HG03342 (cell line): Measurements from ENCODE around the gene RPS6KA4.

Experiments used
- ATAC-seq: cut with Tn5 transposase; IDR thresholded peaks from one replicate; pipeline ENCODE4 v1.9.1; 2021; ENCODE audit warnings: mild to moderate bottlenecking, moderate library complexity; ENCODE audit not compliant: unreplicated experiment

Gene RPS6KA4

GRCh38 chr11:64384981-64385944, 26.3 kb downstream of the RPS6KA4 start:
- no peak for ATAC-seq

- ATAC-seq, result no peak
These were observed 27.2 kb downstream of the RPS6KA4 start for GRCh38 chr11:64385945-64386704.

GRCh38 chr11:64387916-64388315, 29.0 kb downstream of the RPS6KA4 start:
- ATAC-seq, result no peak

GRCh38 chr11:64388894-64389293, 29.9 kb downstream of the RPS6KA4 start:
- ATAC-seq, result no peak

GRCh38 chr11:64389851-64390250, 30.9 kb downstream of the RPS6KA4 start:
- ATAC-seq, result no peak

GRCh38 chr11:64390558-64390957, 31.6 kb downstream of the RPS6KA4 start:
- ATAC-seq, result no peak

GRCh38 chr11:64391839-64392238, 32.9 kb downstream of the RPS6KA4 start:
- ATAC-seq, result no peak

- no peak for ATAC-seq
These were observed 36.6 kb downstream of the RPS6KA4 start for GRCh38 chr11:64395545-64396078.

- ATAC-seq, result no peak
These were observed 37.2 kb downstream of the RPS6KA4 start for GRCh38 chr11:64396079-64396591.

- no peak for ATAC-seq
These were observed 41.1 kb downstream of the RPS6KA4 start for GRCh38 chr11:64400102-64400501.

GRCh38 chr11:64400667-64401066, 41.7 kb downstream of the RPS6KA4 start:
- ATAC-seq, result no peak

GRCh38 chr11:64401775-64402174, 42.8 kb downstream of the RPS6KA4 start:
- no peak for ATAC-seq

GRCh38 chr11:64403106-64403505, 44.1 kb downstream of the RPS6KA4 start:
- no peak for ATAC-seq

- ATAC-seq, result no peak
These were observed 47.4 kb downstream of the RPS6KA4 start for GRCh38 chr11:64406221-64406946.

GRCh38 chr11:64407221-64407620, 48.3 kb downstream of the RPS6KA4 start:
- no peak for ATAC-seq

- ATAC-seq, result no peak
These were observed 48.7 kb downstream of the RPS6KA4 start for GRCh38 chr11:64407630-64408029.

GRCh38 chr11:64409278-64409677, 50.3 kb downstream of the RPS6KA4 start:
- no peak for ATAC-seq

- no peak for ATAC-seq
These were observed 50.9 kb downstream of the RPS6KA4 start for GRCh38 chr11:64409707-64410403.

GRCh38 chr11:64410404-64410734, 51.4 kb downstream of the RPS6KA4 start:
- no peak for ATAC-seq

- ATAC-seq, result no peak
These were observed 54.5 kb downstream of the RPS6KA4 start for GRCh38 chr11:64413417-64413816.
